ENCODE results near the gene ADGRG7. TPM values are rescaled to one million over a fixed set of nuclear protein-coding genes. Genes with fewer than 3 reads are reported as not detected.

ADGRG7 gene
- total RNA-seq, 3 donors from 2014 or later, result not detected

- peaks cover 0 to 14% of the 10 kb centered on the region in 2 donors for H3K27me3 ChIP-seq
- H3K36me3 ChIP-seq, result no peaks in the 10 kb centered on the region
- no peaks in the 10 kb centered on the region for H3K9me3 ChIP-seq
- no peak for DNase-seq (ENCODE audit: low spot score in 2 of 2)
- H3K4me3 ChIP-seq, result no peak overlapping the region
- H3K27ac ChIP-seq, result no peak overlapping the region
- peaks cover 0 to 4% of the 10 kb centered on the region in 2 donors for H3K4me1 ChIP-seq
- intact Hi-C loops (cut with DNase I; ENCODE audit: low total_unique reads), result no loop called here
- TF ChIP-seq POLR2AphosphoS5 (IDR thresholded peaks at IDR 0.05) (no peak), CTCF (IDR thresholded peaks at IDR 0.05) (no peak)
These were observed 97.0 kb downstream of the ADGRG7 start for GRCh38 chr3:100706365-100706764.

- Histone ChIP-seq H3K4me3 (peak overlapping the region; percentile 68 to 89 (median 74)), H3K27me3 (peaks cover 0 to 14% of the 10 kb centered on the region in 2 donors), H3K9me3 (no peaks in the 10 kb centered on the region), H3K27ac (peak overlapping the region; percentile 95 to 99), H3K4me1 (peaks cover 0 to 4% of the 10 kb centered on the region in 2 donors), H3K36me3 (no peaks in the 10 kb centered on the region)
- intact Hi-C loops (cut with DNase I; ENCODE audit: low total_unique reads), result no loop called here
- TF ChIP-seq POLR2AphosphoS5 (IDR thresholded peaks at IDR 0.05), result no peak
- no peak for TF ChIP-seq CTCF (IDR thresholded peaks at IDR 0.05)
- no peak for TF ChIP-seq POLR2A (IDR thresholded peaks at IDR 0.05)
- DNase-seq (ENCODE audit: low spot score in 2 of 2), result no peak
These were observed 99.2 kb downstream of the ADGRG7 start for GRCh38 chr3:100708644-100708988.

- Histone ChIP-seq H3K27ac (peak within 1 kb of the TSS; percentile 95 to 99), H3K4me3 (peak within 1 kb of the TSS; percentile 68 to 89 (median 74)), H3K4me1 (peaks cover 0 to 4% of the 10 kb centered on the region in 2 donors), H3K36me3 (no peaks in the 10 kb centered on the region), H3K9me3 (no peaks in the 10 kb centered on the region), H3K27me3 (peaks cover 0 to 14% of the 10 kb centered on the region in 2 donors)
- TF ChIP-seq CTCF (IDR thresholded peaks at IDR 0.05) (no peak), POLR2AphosphoS5 (IDR thresholded peaks at IDR 0.05) (peak; percentile 84 to 88 (median 84)), POLR2A (IDR thresholded peaks at IDR 0.05) (peak; percentile 45)
- DNase-seq (ENCODE audit: low spot score in 2 of 2), result peak; percentile 97
- intact Hi-C loops (cut with DNase I; ENCODE audit: low total_unique reads), result no loop called here
These were observed 99.8 kb downstream of the ADGRG7 start, which contains the start of gene TFG for GRCh38 chr3:100708989-100709841. TSS of gene TFG (plus strand) at chr3:100709494. CDS start at chr3:100713686, 4,192 bp downstream.

- peaks cover 0 to 14% of the 10 kb centered on the region in 2 donors for H3K27me3 ChIP-seq
- H3K36me3 ChIP-seq, result no peaks in the 10 kb centered on the region
- peak overlapping the region; percentile 68 to 89 (median 74) for H3K4me3 ChIP-seq
- peaks cover 0 to 4% of the 10 kb centered on the region in 2 donors for H3K4me1 ChIP-seq
- intact Hi-C loops (cut with DNase I; ENCODE audit: low total_unique reads), result no loop called here
- DNase-seq (ENCODE audit: low spot score in 2 of 2), result no peak
- no peaks in the 10 kb centered on the region for H3K9me3 ChIP-seq
- peak overlapping the region; percentile 95 to 99 for H3K27ac ChIP-seq
- TF ChIP-seq POLR2AphosphoS5 (IDR thresholded peaks at IDR 0.05), result no peak
- TF ChIP-seq CTCF (IDR thresholded peaks at IDR 0.05), result no peak
- no peak for TF ChIP-seq POLR2A (IDR thresholded peaks at IDR 0.05)
These were observed 100.5 kb downstream of the ADGRG7 start for GRCh38 chr3:100709842-100710260.

All from breast epithelium (tissue), 4 donors.